MCF 10A (cell line): ENCODE results near the gene SECISBP2L. TPM values are rescaled to one million over a fixed set of nuclear protein-coding genes. Genes with fewer than 3 reads are reported as not detected.

Experiments used
- BruUV-seq: library from RNA; stranded (reverse); fragments of 400-500 nt; replicated peaks from 2 replicates; lab custom pipeline; 2021; lab: Mats Ljungman, UMichigan
- CTCF ChIA-PET: fragments of 300-600 bp; sonication (Branson Sonifier 250); formaldehyde crosslinking; extraction: SDS; loops from one replicate; lab custom pipeline; 2021; ENCODE audit warnings: antibody characterized with exemption, inconsistent platforms; lab: Yijun Ruan, JAX
- POLR2A ChIA-PET: fragments of 300-600, 350-650 bp; sonication (Branson Sonifier 250); formaldehyde crosslinking; extraction: SDS; loops from one replicate; lab custom pipeline; 2020; ENCODE audit warnings: antibody characterized with exemption, inconsistent platforms; lab: Yijun Ruan, JAX
- DNase-seq: peaks from one replicate; pipeline ENCODE4 v3.0.0-alpha.2; 2018; ENCODE audit not compliant: unreplicated experiment
- H3K27ac Mint-ChIP-seq: one replicate; pipeline ENCODE4 v1.8.0; 2022; ENCODE audit warnings: mild to moderate bottlenecking, low read depth, mixed read lengths; ENCODE audit not compliant: unreplicated experiment
- H3K27me3 Mint-ChIP-seq: one replicate; pipeline ENCODE4 v1.8.0; 2022; ENCODE audit warnings: mixed read lengths; ENCODE audit not compliant: insufficient read depth, unreplicated experiment
- H3K36me3 Mint-ChIP-seq: one replicate; pipeline ENCODE4 v1.8.0; 2022; ENCODE audit warnings: mild to moderate bottlenecking, moderate library complexity, mixed read lengths; ENCODE audit not compliant: insufficient read depth, unreplicated experiment
- H3K4me1 Mint-ChIP-seq: one replicate; pipeline ENCODE4 v1.8.0; 2022; ENCODE audit warnings: mixed read lengths; ENCODE audit not compliant: insufficient read depth, unreplicated experiment
- H3K4me3 Mint-ChIP-seq: one replicate; pipeline ENCODE4 v1.8.0; 2022; ENCODE audit warnings: mild to moderate bottlenecking, moderate library complexity, mixed read lengths; ENCODE audit not compliant: unreplicated experiment
- H3K9me3 Mint-ChIP-seq: one replicate; pipeline ENCODE4 v1.8.0; 2022; ENCODE audit warnings: mixed read lengths; ENCODE audit not compliant: unreplicated experiment
- CTCF ChIP-seq: fragments of 200-600 bp; IDR thresholded peaks from one replicate; pipeline ENCODE4 v1.8.0; 2022; ENCODE audit warnings: antibody characterized with exemption, mild to moderate bottlenecking; ENCODE audit not compliant: unreplicated experiment
- intact Hi-C: fragments of 100-400 bp; cut with micrococcal nuclease; formaldehyde crosslinking; loops from 2 replicates; pipeline ENCODE4 v1.14.1; 2022
- total RNA-seq: library from RNA; stranded (reverse); gene quantifications from 2 replicates; pipeline ENCODE4 v1.2.3, GENCODE V29; 2022

SECISBP2L gene
- total RNA-seq, 1 experiment from 2014 or later: 19.6 TPM

DNA sequence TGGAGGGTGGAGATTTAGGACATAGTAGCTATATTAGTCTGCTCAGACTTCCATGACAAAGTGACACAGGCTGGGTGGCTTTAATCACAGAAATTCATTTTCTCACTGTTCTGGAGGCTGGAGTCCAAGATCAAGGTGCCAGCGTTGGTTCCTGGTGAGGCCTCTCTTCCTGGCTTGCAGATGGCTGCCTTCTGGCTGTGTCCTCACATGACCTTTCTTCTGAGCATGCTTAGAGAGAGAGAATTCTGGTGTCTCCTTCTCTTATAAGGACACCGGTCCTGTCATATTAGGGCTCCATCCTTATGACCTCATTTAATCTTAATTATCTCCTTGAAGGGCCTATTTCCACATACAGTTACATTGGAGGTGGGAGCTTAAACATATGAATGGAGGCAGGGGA lies 67.6 kb downstream of the SECISBP2L start:
- TF ChIP-seq CTCF: no peak
- BruUV-seq: no TSS peak
- intact Hi-C loops: no loop called here
- no peaks in the 10 kb centered on the region for H3K9me3 Mint-ChIP-seq
- H3K4me3 Mint-ChIP-seq: no peak overlapping the region
- H3K36me3 Mint-ChIP-seq: peaks cover 5% of the 10 kb centered on the region
- no peak for DNase-seq
- ChIA-PET CTCF (no interaction called here), POLR2A (interaction anchor here (0.6 kb wide), 1 partner anchor 173 kb away, joined by 3 read pairs; no protein-coding TSS in a partner anchor)
- H3K4me1 Mint-ChIP-seq: peaks cover 17% of the 10 kb centered on the region
- H3K27ac Mint-ChIP-seq: no peak overlapping the region
- no peaks in the 10 kb centered on the region for H3K27me3 Mint-ChIP-seq

DNA sequence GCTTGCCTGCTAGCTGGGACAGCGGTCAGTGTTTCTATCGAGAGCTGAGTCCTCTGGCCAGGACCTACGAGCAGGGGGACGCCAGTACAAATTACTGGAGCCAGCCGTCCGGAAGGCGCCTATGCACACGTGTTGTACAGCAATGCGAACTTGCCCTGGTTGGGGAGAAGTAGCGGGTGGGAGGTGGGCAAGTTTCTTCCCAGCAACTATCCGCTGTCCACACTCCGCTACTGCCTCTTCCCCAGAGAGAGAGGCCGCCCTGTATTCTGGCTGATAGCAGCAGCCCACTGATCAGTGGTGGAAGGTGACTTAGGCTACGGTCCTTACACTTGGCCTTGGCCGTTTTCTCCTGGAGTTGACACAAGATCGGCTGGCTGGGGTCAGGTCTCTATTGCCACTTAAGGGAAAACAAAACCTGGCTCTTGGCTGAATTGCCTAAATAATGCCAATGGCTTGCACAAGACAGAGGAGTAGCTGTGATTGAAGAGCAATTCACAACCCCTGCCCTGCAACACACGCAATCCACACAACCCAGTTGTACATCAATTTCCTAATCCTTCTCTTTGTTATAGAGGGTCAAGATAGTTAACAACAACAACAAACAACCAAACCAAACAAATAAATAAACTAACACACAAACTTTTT lies 69.7 kb downstream of the SECISBP2L start:
- Mint-ChIP-seq H3K9me3 (no peaks in the 10 kb centered on the region), H3K27me3 (no peaks in the 10 kb centered on the region), H3K4me3 (no peak overlapping the region), H3K36me3 (no peaks in the 10 kb centered on the region), H3K4me1 (peaks cover 12% of the 10 kb centered on the region), H3K27ac (no peak overlapping the region)
- POLR2A ChIA-PET: interaction anchor here (0.6 to 2.0 kb wide), 7 partner anchors 9 to 643 kb away, joined by 3 to 8 read pairs (median 3); partner anchors contain the start of genes DTWD1, EID1, FAM227B and SECISBP2L
- intact Hi-C loops: no loop called here
- TF ChIP-seq CTCF: no peak
- DNase-seq: no peak
- no TSS peak for BruUV-seq
- CTCF ChIA-PET: interaction anchor here (0.7 to 6.4 kb wide), 15 partner anchors 9 to 1169 kb away, joined by 3 to 106 read pairs (median 8); partner anchors contain the start of genes SECISBP2L and SHC4

GRCh38 chr15:48975472-48976419 lies 70.5 kb downstream of the SECISBP2L start:
- ChIA-PET POLR2A (interaction anchor here (0.6 to 3.1 kb wide), 15 partner anchors 8 to 1206 kb away, joined by 3 to 12 read pairs (median 4); partner anchors contain the start of genes COPS2, DTWD1, EID1 and FAM227B), CTCF (interaction anchor here (0.7 to 6.4 kb wide), 37 partner anchors 10 to 1170 kb away, joined by 3 to 106 read pairs (median 4); partner anchors contain the start of genes EID1, SECISBP2L and SHC4)
- Mint-ChIP-seq H3K9me3 (no peaks in the 10 kb centered on the region), H3K4me1 (peaks cover 10% of the 10 kb centered on the region), H3K4me3 (peak overlapping the region; percentile 45), H3K27me3 (no peaks in the 10 kb centered on the region), H3K36me3 (no peaks in the 10 kb centered on the region), H3K27ac (no peak overlapping the region)
- peak; percentile 74 for DNase-seq
- peak; percentile 91 for TF ChIP-seq CTCF
- intact Hi-C loops: no loop called here
- BruUV-seq: no TSS peak
